ENCODE data around the gene CAPN2.

- TF ChIP-seq EZH2 (IDR thresholded peaks at IDR 0.05; ENCODE audit: insufficient read depth, low read length) (no peak), CTCF (IDR thresholded peaks at IDR 0.05; ENCODE audit: insufficient read depth, low read depth, low read length) (peak; percentile 92)
Measured at GRCh38 chr1:223683586-223684487, 28.5 kb upstream of the CAPN2 start.

All from astrocyte (in vitro differentiated cells and primary cell).